Fibroblast of lung (primary cell): ENCODE data around the gene ZNF385D. TPM values are rescaled to one million over a fixed set of nuclear protein-coding genes. Genes with fewer than 3 reads are reported as not detected.

Source experiments
- DNase-seq, 2 donors: peaks; one replicate each; pipeline versions ENCODE4 v3.0.0 to v3.0.0-alpha.2; 2010; ENCODE audit warnings: low read depth in 2 of 2
- H2AFZ ChIP-seq: 2 replicates; pipeline ENCODE4 v1.5.1; 2012; ENCODE audit warnings: low read length, control low read depth, inconsistent platforms
- H3K27ac ChIP-seq: 2 replicates; pipeline ENCODE4 v1.5.1; 2011; ENCODE audit warnings: low read length, control low read depth; ENCODE audit not compliant: insufficient read depth
- H3K27me3 ChIP-seq: 2 replicates; pipeline ENCODE4 v1.5.1; 2011; ENCODE audit warnings: mild to moderate bottlenecking, low read length; ENCODE audit not compliant: control insufficient read depth, insufficient read depth
- H3K36me3 ChIP-seq: 2 replicates; pipeline ENCODE4 v1.5.1; 2011; ENCODE audit warnings: low read length; ENCODE audit not compliant: control insufficient read depth, insufficient read depth
- H3K4me1 ChIP-seq: 2 replicates; pipeline ENCODE4 v1.5.1; 2011; ENCODE audit warnings: low read length; ENCODE audit not compliant: control insufficient read depth, insufficient read depth; ENCODE audit errors: extremely low read depth
- H3K4me2 ChIP-seq: 2 replicates; pipeline ENCODE4 v1.5.1; 2011; ENCODE audit warnings: low read length, control low read depth; ENCODE audit not compliant: insufficient read depth; ENCODE audit errors: extremely low read depth
- H3K4me3 ChIP-seq, 4 experiments: fragments of 200-600 bp in 1 of 4; sonication (generic) in 1 of 4; replicated peaks in 1 of 4; 2 replicates each; pipeline ENCODE4 v1.5.1; 2011 to 2016; ENCODE audit warnings: low read length in 4 of 4, low read depth in 3 of 4, mild to moderate bottlenecking in 3 of 4, control low read depth in 2 of 4, inconsistent platforms in 1 of 4, mixed read lengths in 1 of 4; ENCODE audit not compliant: insufficient read depth in 1 of 4; ENCODE audit errors: control extremely low read depth in 1 of 4
- H3K79me2 ChIP-seq: 2 replicates; pipeline ENCODE4 v1.5.1; 2012; ENCODE audit warnings: mild to moderate bottlenecking, low read length, inconsistent platforms; ENCODE audit not compliant: control insufficient read depth, insufficient read depth
- H3K9ac ChIP-seq: 2 replicates; pipeline ENCODE4 v1.5.1; 2011; ENCODE audit warnings: mild to moderate bottlenecking, low read length, control low read depth; ENCODE audit not compliant: insufficient read depth
- H3K9me3 ChIP-seq: 2 replicates; pipeline ENCODE4 v1.5.1; 2012; ENCODE audit warnings: low read depth, low read length; ENCODE audit not compliant: control insufficient read depth, insufficient read depth
- H4K20me1 ChIP-seq: 2 replicates; pipeline ENCODE4 v1.5.1; 2011; ENCODE audit warnings: low read length; ENCODE audit not compliant: control insufficient read depth, insufficient read depth; ENCODE audit errors: extremely low read depth
- EZH2 ChIP-seq: IDR thresholded peaks from 2 replicates; pipeline ENCODE4 v1.5.1; 2012; ENCODE audit warnings: low read length, control low read depth, mild to moderate bottlenecking; ENCODE audit errors: missing control alignments
- polyA plus RNA-seq, 2 donors: library from polyadenylated mRNA; depleted of rRNA in 1 of 2; stranded (reverse) in 1 of 2; unstranded in 1 of 2; fragments of >200 nt; gene quantifications; 2 replicates each; pipeline ENCODE4 v1.2.1, GENCODE V29; 2011 to 2012; ENCODE audit warnings: missing spikeins in 1 of 2
- total RNA-seq: library from RNA; depleted of rRNA; stranded (reverse); fragments of >200 nt; gene quantifications from 2 replicates; pipeline ENCODE4 v1.2.1, GENCODE V29; 2014
- TF ChIP-seq, protein P1 (sequence below), 2 donors: IDR thresholded peaks in 1 of 2; conservative IDR thresholded peaks in 1 of 2; 1 replicate in 1 of 2; 2 replicates in 1 of 2; pipeline ENCODE4 v1.5.1; 2011 to 2012; ENCODE audit warnings: low read length in 2 of 2, control low read depth in 1 of 2, inconsistent platforms in 1 of 2, low read depth in 1 of 2, mild to moderate bottlenecking in 1 of 2

The ZNF385D gene
- total and polyA plus RNA-seq, 2 donors (not counting 1 experiment from before 2014, with no cell fraction given) = 0.83 to 1.9 TPM

DNA sequence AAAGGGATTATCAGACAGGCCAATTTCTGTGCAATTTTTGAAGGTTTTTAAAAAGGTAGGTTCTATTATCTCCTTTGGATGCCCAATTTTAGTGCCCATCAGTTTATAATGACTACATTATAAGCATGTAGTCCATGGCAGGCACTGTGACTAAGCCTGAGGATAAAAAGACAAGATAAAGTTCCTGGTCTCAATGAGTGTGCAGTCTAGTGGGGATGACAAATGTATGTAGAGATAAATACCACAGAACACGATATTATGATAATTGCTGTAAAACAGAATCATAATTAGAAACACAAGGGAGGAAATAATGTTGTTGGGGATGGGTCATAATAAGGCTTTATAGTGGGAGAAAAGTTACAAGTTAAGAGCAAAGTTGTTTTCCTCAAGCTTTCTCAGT, 163.1 kb downstream of the ZNF385D start:
- Histone ChIP-seq H3K36me3 (no peaks in the 10 kb centered on the region), H3K27ac (no peak overlapping the region), H3K4me3 (no peak overlapping the region), H3K4me1 (no peaks in the 10 kb centered on the region), H3K79me2 (no peaks in the 10 kb centered on the region), H2AFZ (no peak overlapping the region), H3K9ac (no peak overlapping the region), H3K9me3 (no peaks in the 10 kb centered on the region), H4K20me1 (no peaks in the 10 kb centered on the region), H3K4me2 (no peak overlapping the region), H3K27me3 (no peaks in the 10 kb centered on the region)
- DNase-seq = no peak
- TF ChIP-seq, protein P1, sequence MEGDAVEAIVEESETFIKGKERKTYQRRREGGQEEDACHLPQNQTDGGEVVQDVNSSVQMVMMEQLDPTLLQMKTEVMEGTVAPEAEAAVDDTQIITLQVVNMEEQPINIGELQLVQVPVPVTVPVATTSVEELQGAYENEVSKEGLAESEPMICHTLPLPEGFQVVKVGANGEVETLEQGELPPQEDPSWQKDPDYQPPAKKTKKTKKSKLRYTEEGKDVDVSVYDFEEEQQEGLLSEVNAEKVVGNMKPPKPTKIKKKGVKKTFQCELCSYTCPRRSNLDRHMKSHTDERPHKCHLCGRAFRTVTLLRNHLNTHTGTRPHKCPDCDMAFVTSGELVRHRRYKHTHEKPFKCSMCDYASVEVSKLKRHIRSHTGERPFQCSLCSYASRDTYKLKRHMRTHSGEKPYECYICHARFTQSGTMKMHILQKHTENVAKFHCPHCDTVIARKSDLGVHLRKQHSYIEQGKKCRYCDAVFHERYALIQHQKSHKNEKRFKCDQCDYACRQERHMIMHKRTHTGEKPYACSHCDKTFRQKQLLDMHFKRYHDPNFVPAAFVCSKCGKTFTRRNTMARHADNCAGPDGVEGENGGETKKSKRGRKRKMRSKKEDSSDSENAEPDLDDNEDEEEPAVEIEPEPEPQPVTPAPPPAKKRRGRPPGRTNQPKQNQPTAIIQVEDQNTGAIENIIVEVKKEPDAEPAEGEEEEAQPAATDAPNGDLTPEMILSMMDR (conservative IDR thresholded peaks at IDR 0.05 in 1 of 2, IDR thresholded peaks at IDR 0.05 in 1 of 2; ENCODE audit: low read depth in 1 of 2, low read length in 2 of 2) = no peak
- TF ChIP-seq EZH2 = no peak

DNA sequence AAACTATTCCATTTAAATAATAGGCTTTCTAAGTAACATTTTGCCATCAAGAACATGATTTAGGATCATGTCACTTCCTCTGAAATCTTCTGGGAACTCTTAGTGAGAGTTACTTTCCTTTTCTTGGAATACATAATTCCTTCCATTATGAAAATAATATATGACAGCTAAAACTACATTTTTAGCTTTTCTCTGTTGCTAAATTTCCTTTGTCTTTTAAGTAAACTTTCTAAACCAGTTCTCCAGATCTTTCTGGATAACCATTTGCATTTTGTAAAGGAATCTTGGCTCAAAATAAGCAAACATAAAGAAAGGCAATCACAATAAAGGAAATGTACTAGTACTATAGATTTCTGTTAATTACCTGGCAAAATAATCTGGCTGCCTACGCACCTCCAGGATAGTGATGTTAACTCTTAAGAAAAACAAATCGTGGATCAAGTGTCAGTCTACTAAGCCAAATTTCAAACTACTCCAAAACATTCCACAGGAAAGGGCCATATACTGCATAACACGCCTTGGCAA, 165.7 kb downstream of the ZNF385D start:
- no peak overlapping the region for H2AFZ ChIP-seq
- H3K27me3 ChIP-seq = no peaks in the 10 kb centered on the region
- H3K9me3 ChIP-seq = no peaks in the 10 kb centered on the region
- TF ChIP-seq, protein P1 (conservative IDR thresholded peaks at IDR 0.05 in 1 of 2, IDR thresholded peaks at IDR 0.05 in 1 of 2; ENCODE audit: low read depth in 1 of 2, low read length in 2 of 2) = no peak
- TF ChIP-seq EZH2 = no peak
- H3K4me1 ChIP-seq = no peaks in the 10 kb centered on the region
- H4K20me1 ChIP-seq = no peaks in the 10 kb centered on the region
- DNase-seq = no peak
- H3K36me3 ChIP-seq = no peaks in the 10 kb centered on the region
- no peaks in the 10 kb centered on the region for H3K79me2 ChIP-seq
- H3K27ac ChIP-seq = no peak overlapping the region
- H3K9ac ChIP-seq = no peak overlapping the region
- H3K4me3 ChIP-seq = no peak overlapping the region
- no peak overlapping the region for H3K4me2 ChIP-seq

DNA sequence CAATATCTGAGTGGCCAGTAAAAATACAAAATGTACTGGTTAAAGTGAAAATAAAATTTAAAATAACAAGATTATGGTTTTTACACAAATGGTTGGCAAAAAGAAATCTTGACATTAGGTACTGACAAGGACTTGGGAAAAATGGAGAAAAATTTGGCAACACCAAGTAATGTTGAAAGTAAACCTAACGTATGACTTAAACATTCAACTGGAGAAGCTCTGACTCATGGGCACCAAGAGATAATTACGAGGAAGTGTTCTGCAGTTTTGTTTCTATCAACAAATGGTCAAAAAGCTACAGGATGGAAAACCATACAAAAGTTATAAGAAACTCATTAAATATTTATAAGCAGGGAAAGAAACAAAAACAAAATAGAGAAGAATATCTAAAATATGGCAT, 177.7 kb downstream of the ZNF385D start:
- Histone ChIP-seq H3K27me3 (no peaks in the 10 kb centered on the region), H3K9ac (no peak overlapping the region), H3K27ac (no peak overlapping the region), H3K79me2 (no peaks in the 10 kb centered on the region), H4K20me1 (no peaks in the 10 kb centered on the region), H3K36me3 (no peaks in the 10 kb centered on the region), H3K9me3 (no peaks in the 10 kb centered on the region), H2AFZ (no peak overlapping the region), H3K4me3 (no peak overlapping the region), H3K4me2 (no peak overlapping the region), H3K4me1 (no peaks in the 10 kb centered on the region)
- TF ChIP-seq, protein P1 (conservative IDR thresholded peaks at IDR 0.05 in 1 of 2, IDR thresholded peaks at IDR 0.05 in 1 of 2; ENCODE audit: low read depth in 1 of 2, low read length in 2 of 2) = no peak
- no peak for TF ChIP-seq EZH2
- peak; percentile 60 to 66 for DNase-seq
